ENCODE data around the gene RAET1E.
"Not testable (repeated sequence)": the region's sequence is repeated elsewhere in the genome, so short reads cannot be mapped to it uniquely, and the experiment has no call there.

Gene RAET1E

DNA sequence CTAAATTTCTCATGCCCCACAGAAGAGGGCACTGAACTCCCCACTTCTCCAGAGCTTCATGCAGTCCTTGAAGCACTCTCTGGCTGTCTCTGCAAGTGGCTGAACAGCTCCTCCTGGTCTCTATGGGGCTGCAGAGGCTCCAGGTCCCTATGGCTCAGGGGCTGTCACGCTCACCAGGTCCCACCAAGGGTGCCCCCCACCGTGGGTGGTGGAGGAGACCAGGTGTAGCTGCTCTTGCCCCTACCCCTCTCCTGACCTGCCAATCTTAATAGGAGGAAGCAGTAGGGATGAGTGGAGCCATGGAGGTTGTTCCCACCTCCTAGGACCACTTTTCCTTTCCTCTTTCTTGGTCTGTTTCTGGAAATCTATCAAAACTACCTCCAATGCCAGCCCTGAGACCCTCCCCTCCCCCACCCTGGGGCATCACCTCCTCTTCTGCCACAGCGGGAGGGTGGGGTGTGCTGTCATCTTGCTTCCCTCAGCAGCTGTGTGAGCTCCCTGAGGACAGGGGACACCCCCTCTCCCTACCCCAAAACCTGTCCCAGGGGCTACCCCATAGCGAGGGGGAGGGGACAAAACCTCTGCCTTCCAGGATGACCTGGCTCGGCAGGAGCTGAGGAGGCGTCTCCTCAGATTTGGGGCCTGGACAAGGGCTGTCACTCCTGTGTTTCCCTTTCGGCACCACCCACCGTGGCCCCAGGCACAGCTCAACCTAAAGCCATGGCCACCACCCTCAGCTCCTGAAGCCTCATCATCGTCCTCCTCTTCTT is 12.0 kb upstream of the RAET1E start:
- TF ChIP-seq, protein P1, sequence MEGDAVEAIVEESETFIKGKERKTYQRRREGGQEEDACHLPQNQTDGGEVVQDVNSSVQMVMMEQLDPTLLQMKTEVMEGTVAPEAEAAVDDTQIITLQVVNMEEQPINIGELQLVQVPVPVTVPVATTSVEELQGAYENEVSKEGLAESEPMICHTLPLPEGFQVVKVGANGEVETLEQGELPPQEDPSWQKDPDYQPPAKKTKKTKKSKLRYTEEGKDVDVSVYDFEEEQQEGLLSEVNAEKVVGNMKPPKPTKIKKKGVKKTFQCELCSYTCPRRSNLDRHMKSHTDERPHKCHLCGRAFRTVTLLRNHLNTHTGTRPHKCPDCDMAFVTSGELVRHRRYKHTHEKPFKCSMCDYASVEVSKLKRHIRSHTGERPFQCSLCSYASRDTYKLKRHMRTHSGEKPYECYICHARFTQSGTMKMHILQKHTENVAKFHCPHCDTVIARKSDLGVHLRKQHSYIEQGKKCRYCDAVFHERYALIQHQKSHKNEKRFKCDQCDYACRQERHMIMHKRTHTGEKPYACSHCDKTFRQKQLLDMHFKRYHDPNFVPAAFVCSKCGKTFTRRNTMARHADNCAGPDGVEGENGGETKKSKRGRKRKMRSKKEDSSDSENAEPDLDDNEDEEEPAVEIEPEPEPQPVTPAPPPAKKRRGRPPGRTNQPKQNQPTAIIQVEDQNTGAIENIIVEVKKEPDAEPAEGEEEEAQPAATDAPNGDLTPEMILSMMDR (conservative IDR thresholded peaks at IDR 0.05), result no peak
- no peak overlapping the region for H3K27ac ChIP-seq

DNA sequence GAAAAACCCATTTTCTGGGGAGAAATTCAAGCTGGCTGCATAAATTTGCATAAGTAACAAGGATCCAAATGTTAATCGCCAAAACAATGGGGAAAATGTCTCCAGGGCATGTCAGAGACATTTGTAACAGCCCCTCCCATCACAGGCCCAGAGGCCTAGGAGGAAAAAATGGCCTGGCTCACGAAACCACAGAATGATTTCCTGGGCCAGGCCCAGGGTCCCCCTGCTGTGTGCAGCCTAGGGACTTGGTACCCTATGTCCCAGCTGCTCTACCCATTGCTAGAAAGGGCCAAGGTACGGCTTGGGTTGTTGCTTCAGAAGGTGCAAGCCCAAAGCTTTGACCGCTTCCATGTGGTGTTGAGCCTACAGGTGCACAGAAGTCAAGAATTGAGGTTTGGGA is 10.6 kb upstream of the RAET1E start:
- not testable (repeated sequence) for H3K27ac ChIP-seq

DNA sequence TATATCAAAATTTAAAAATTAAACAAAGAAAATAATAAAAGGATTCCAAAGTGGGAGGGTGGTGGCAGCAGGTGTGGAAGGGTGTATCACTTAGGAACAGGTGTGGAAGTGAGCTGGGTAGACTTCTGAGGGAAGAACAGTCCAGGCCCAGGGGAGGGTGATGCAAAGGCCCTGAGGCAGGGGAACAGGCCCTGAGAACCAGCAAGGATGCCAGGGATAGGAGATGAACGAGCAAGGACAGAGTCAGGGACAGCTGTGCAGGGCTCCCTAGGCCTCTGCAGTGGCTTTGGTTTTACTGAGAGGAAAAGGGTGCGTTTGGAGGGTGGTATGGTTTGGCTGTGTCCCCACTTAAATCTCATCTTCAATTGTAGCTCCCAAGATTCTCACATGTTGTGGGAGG is 9.4 kb upstream of the RAET1E start:
- no peak overlapping the region for H3K27ac ChIP-seq
- TF ChIP-seq, protein P1 (conservative IDR thresholded peaks at IDR 0.05), result no peak

DNA sequence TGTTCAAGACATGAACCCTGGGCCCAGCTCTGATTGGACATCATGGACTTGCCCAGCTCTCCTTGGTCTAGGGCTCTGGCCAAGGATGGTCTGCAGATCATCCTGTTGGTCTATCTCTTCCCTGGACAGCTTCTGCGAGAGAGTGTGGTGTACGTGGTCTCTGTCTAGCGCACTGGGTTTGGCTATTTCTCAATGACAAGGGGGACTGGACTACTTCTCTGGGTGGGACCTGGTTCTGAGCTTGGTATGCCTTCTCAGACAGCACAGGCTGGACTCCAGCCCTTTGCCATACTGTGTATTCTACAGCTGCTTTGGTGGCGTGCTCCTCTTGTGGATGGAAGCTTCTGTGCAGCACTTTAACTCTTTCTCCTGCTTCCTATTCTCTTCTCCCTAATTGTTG is 8.5 kb upstream of the RAET1E start:
- peak overlapping the region; percentile 28; the same call in 1 of the 2 replicates for H3K27ac ChIP-seq
- TF ChIP-seq, protein P1 (conservative IDR thresholded peaks at IDR 0.05), result no peak

DNA sequence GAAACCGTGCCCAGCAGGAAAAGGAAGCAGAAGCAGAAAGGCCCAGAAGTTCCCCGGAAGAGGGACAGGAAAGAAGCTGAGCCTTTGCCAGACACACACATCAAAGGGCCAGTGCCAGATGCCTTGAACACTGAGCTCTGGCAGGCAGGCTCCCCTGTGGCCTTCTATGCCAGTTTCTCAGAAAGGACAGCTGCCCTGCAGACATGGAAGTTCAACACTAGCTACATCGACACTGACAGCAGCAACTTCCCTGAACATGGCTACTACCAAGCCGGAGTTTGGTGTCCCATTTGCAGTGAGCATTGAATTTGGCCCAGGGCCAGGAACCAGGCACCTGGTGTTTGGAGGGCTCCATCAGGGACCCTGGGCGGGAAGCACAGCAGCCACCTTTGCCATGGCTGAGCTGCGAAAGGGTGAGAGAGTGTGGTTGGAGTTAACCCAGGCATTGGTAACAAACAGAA is 8.0 kb upstream of the RAET1E start:
- TF ChIP-seq, protein P1 (conservative IDR thresholded peaks at IDR 0.05), result no peak
- peak overlapping the region; percentile 28; the same call in 1 of the 2 replicates for H3K27ac ChIP-seq

DNA sequence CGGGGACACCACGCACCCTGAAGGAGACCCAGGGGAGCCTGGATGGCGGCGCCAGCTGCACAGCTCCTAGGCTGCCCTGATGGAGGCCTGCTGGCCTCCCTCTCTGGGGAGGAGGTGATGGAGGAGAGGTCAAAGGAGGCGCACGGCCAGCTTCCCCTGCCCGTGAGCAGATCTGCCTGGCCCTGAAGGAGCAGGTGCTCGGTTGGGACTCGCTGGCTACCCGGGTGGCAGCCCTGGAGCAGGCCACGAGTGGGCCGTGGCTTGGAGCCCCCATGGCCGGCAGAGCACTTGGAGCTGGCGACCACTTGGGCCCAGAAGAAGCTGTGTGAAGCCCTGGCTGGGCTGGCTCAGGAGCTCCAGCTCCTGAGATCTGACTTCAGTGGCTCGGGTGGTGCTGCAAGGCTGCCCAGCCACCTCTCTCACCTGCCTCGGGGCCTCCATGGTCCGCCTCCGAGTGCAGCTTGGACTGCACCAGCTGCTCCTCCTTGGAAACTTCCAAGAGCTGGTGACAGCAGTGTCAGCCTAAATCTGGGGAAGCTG is 7.5 kb upstream of the RAET1E start:
- peak overlapping the region; percentile 28; the same call in 1 of the 2 replicates for H3K27ac ChIP-seq
- TF ChIP-seq, protein P1 (conservative IDR thresholded peaks at IDR 0.05), result no peak

DNA sequence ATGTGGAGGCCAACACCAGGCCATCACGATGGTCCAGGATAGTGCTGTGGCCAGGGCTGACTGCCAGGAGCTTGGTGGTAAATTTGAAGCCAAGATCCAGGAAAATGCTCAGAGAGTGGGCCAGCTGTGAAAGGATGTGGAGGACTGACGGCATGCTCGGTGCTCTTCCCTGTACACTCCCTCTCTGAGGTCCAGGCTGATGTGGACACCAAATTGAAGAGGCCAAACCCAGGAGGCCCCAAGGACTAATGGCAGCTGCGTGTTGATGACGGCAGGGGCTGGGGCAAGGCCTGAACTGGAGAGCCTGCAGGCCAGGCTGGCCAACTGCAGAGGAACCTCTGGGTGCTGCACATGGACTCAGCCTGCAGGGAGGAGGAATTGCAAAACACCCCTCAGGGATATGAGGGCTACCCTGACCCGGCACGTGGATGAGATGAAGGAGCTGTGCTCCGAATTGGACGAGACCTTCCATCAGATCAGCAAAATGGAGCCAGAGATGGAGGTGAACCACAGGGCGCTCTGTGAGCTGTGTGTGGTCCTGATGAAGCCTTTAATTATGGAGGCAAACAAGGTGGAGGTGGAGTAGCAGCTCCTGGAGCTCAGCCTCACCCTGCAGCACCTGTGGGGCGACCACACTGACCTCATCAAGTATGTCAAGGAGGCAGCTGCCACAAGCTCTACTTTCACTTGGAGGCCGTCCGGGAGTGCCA is 6.9 kb upstream of the RAET1E start:
- no peak overlapping the region for H3K27ac ChIP-seq
- TF ChIP-seq, protein P1 (conservative IDR thresholded peaks at IDR 0.05), result no peak

All from VCaP (cell line).